SU-DHL-6 (cell line): ENCODE measurements around the gene HOXA3.

ENCODE experiments used
- EZH2phosphoT487 ChIP-seq: fragments of 200-600 bp; sonication (generic), shearing (Covaris generic); conservative IDR thresholded peaks from 2 replicates; pipeline ENCODE4 v1.6.1; 2018; ENCODE audit warnings: mild to moderate bottlenecking, antibody characterized with exemption, low read length, moderate library complexity, mixed read lengths
- TF ChIP-seq, protein P1 (sequence below): fragments of 200-600 bp; sonication (generic); IDR thresholded peaks from one replicate; pipeline ENCODE4 v1.5.1; 2017; ENCODE audit warnings: antibody characterized with exemption, mild to moderate bottlenecking, low read length, moderate library complexity; ENCODE audit not compliant: insufficient read depth, poor library complexity, severe bottlenecking

- TF ChIP-seq, protein P1, sequence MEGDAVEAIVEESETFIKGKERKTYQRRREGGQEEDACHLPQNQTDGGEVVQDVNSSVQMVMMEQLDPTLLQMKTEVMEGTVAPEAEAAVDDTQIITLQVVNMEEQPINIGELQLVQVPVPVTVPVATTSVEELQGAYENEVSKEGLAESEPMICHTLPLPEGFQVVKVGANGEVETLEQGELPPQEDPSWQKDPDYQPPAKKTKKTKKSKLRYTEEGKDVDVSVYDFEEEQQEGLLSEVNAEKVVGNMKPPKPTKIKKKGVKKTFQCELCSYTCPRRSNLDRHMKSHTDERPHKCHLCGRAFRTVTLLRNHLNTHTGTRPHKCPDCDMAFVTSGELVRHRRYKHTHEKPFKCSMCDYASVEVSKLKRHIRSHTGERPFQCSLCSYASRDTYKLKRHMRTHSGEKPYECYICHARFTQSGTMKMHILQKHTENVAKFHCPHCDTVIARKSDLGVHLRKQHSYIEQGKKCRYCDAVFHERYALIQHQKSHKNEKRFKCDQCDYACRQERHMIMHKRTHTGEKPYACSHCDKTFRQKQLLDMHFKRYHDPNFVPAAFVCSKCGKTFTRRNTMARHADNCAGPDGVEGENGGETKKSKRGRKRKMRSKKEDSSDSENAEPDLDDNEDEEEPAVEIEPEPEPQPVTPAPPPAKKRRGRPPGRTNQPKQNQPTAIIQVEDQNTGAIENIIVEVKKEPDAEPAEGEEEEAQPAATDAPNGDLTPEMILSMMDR: no peak
- TF ChIP-seq EZH2phosphoT487: no peak
These were observed 18.9 kb upstream of the HOXA3 start for GRCh38 chr7:27171325-27171636.
